Small intestine (tissue), 7 donors: ENCODE data around the gene ASPRV1. TPM values are rescaled to one million over a fixed set of nuclear protein-coding genes. Genes with fewer than 3 reads are reported as not detected.
"Not testable (repeated sequence)": the region's sequence is repeated elsewhere in the genome, so short reads cannot be mapped to it uniquely, and the experiment has no call there.

Experiments
- DNase-seq, 2 donors: peaks; one replicate each; pipeline versions ENCODE4 v3.0.0 to v3.0.0-alpha.2; 2013
- FAIRE-seq: peaks from 2 replicates; lab custom pipeline; 2012; peaks lifted over from hg19 to GRCh38; lab: Jason Lieb, UNC
- H3K27ac ChIP-seq, 3 donors: one replicate each; pipeline ENCODE4 v1.5.1; 2013; ENCODE audit warnings: low read length in 2 of 3, mild to moderate bottlenecking in 2 of 3, control low read depth in 1 of 3, inconsistent platforms in 1 of 3, low read depth in 1 of 3, moderate library complexity in 1 of 3
- H3K27me3 ChIP-seq, 3 donors: one replicate each; pipeline ENCODE4 v1.6.1; 2013; ENCODE audit warnings: low read length in 3 of 3, inconsistent platforms in 1 of 3; ENCODE audit not compliant: control insufficient read depth in 3 of 3, insufficient read depth in 3 of 3
- H3K36me3 ChIP-seq, 3 donors: one replicate each; pipeline ENCODE4 v1.6.1; 2013; ENCODE audit warnings: low read length in 3 of 3, inconsistent platforms in 1 of 3, low read depth in 1 of 3, mild to moderate bottlenecking in 1 of 3, moderate library complexity in 1 of 3; ENCODE audit not compliant: control insufficient read depth in 3 of 3, insufficient read depth in 2 of 3
- H3K4me1 ChIP-seq, 3 donors: one replicate each; pipeline ENCODE4 v1.6.1; 2013; ENCODE audit warnings: low read length in 2 of 3, inconsistent platforms in 1 of 3, low read depth in 1 of 3, mild to moderate bottlenecking in 1 of 3, moderate library complexity in 1 of 3; ENCODE audit not compliant: control insufficient read depth in 3 of 3, insufficient read depth in 2 of 3
- H3K4me3 ChIP-seq, 3 donors: one replicate each; pipeline ENCODE4 v1.5.1; 2013; ENCODE audit warnings: low read length in 3 of 3, control low read depth in 1 of 3, inconsistent platforms in 1 of 3, low read depth in 1 of 3, mild to moderate bottlenecking in 1 of 3, moderate library complexity in 1 of 3
- H3K9me3 ChIP-seq, 2 donors: one replicate each; pipeline ENCODE4 v1.6.1; 2013; ENCODE audit warnings: low read depth in 1 of 2, low read length in 1 of 2; ENCODE audit not compliant: control insufficient read depth in 2 of 2, insufficient read depth in 1 of 2
- WGBS, 3 donors: extraction: QIAGEN DNeasy Blood & Tissue Kit; methylation state at CpG; one replicate each; pipeline ENCODE4 v1.1.7; 2013; 5-methylcytosine and 5-hydroxymethylcytosine counted together
- polyA plus RNA-seq, 4 donors: library from polyadenylated mRNA; stranded (reverse) in 3 of 4; unstranded in 1 of 4; fragments of 200-250 nt in 3 of 4; fragments of 120-200 nt in 1 of 4; gene quantifications; one replicate each; pipeline versions ENCODE4 v1.2.1 to v1.2.3, GENCODE V29; 2013
- donor health status: healthy with polysubstance abuse.
- donor health status: control.
- donor health status: control.
- donor health status: Bipolar disorder and iron deficiency.
- donor health status: healthy.

Gene ASPRV1
- polyA plus RNA-seq, 4 donors = 1.3 to 3.5 (median 2.3) TPM

DNA sequence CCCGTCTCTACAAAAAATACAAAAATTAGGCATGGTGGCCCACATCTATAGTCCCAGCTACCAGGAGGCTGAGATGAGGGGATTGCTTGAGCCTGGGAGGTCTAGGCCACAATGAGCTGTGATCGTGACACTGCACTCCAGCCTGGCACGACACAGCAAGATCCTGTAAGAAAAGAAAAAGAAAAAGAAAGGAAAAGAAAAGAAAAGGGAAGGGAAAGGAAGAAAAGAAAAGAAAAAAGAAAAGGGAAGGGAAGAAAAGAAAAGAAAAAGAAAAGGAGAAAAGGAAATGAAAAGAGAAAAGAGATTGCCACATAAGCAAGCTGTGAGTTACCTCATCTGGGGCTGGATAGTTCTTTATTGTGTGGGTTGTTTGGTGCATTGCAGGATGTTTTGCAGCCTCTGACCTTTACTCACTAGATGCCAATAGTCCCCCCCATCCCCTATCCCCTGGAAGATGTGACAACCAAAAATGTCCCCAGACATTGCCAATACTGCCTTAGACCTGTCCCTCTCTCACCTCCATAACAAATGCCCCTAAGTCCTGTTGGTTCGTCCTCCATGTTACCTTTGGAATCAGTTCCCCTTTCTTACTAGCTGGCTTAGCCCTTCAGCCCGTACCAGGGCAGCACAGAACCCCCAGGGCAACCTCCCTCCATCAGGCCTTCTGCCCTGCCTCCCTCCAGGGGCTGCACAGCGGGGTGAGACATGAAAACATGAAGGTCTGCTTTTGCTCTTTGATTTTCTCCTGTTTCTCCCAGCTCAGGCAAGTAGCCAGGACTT lies 8.9 kb downstream of the ASPRV1 start:
- H3K4me1 ChIP-seq = no peaks in the 10 kb centered on the region
- no peaks in the 10 kb centered on the region for H3K36me3 ChIP-seq
- H3K27ac ChIP-seq = no peak overlapping the region
- H3K9me3 ChIP-seq = no peaks in the 10 kb centered on the region
- DNase-seq (no peak), FAIRE-seq (no peak)
- peaks cover 0 to 7% (median 0%) of the 10 kb centered on the region in 3 donors for H3K27me3 ChIP-seq
- H3K4me3 ChIP-seq = no peak overlapping the region
- 87 to 88% (median 87%) methylated on average over 6 of the region's 6 CpGs for WGBS, 3 donors

- H3K36me3 ChIP-seq, H3K4me3 ChIP-seq, H3K4me1 ChIP-seq, FAIRE-seq, H3K9me3 ChIP-seq, H3K27me3 ChIP-seq, DNase-seq, H3K27ac ChIP-seq: not testable (repeated sequence)
- 92 to 93% (median 93%) methylated on average over 3 of the region's 3 CpGs for WGBS, 3 donors
These were observed 10.8 kb downstream of the ASPRV1 start for GRCh38 chr2:69950671-69951070.

GRCh38 chr2:69950241-69950640 lies 11.2 kb downstream of the ASPRV1 start:
- Histone ChIP-seq H3K27me3 (peaks cover 0 to 7% (median 0%) of the 10 kb centered on the region in 3 donors), H3K4me3 (no peak overlapping the region), H3K4me1 (no peaks in the 10 kb centered on the region), H3K9me3 (no peaks in the 10 kb centered on the region), H3K36me3 (no peaks in the 10 kb centered on the region), H3K27ac (no peak overlapping the region)
- no peak for DNase-seq
- FAIRE-seq = no peak
- 80 to 85% (median 83%) methylated on average over 5 of the region's 5 CpGs for WGBS, 3 donors

GRCh38 chr2:69948963-69949645 lies 12.3 kb downstream of the ASPRV1 start:
- Histone ChIP-seq H3K4me1 (no peaks in the 10 kb centered on the region), H3K4me3 (peak overlapping the region in 1 of 3 donors; percentile 31), H3K9me3 (no peaks in the 10 kb centered on the region), H3K36me3 (peaks cover 0 to 3% (median 0%) of the 10 kb centered on the region in 3 donors), H3K27me3 (peaks cover 0 to 7% (median 0%) of the 10 kb centered on the region in 3 donors), H3K27ac (no peak overlapping the region)
- 63 to 74% (median 67%) methylated on average over 21 of the region's 21 CpGs for WGBS, 3 donors
- FAIRE-seq = no peak
- no peak for DNase-seq

DNA sequence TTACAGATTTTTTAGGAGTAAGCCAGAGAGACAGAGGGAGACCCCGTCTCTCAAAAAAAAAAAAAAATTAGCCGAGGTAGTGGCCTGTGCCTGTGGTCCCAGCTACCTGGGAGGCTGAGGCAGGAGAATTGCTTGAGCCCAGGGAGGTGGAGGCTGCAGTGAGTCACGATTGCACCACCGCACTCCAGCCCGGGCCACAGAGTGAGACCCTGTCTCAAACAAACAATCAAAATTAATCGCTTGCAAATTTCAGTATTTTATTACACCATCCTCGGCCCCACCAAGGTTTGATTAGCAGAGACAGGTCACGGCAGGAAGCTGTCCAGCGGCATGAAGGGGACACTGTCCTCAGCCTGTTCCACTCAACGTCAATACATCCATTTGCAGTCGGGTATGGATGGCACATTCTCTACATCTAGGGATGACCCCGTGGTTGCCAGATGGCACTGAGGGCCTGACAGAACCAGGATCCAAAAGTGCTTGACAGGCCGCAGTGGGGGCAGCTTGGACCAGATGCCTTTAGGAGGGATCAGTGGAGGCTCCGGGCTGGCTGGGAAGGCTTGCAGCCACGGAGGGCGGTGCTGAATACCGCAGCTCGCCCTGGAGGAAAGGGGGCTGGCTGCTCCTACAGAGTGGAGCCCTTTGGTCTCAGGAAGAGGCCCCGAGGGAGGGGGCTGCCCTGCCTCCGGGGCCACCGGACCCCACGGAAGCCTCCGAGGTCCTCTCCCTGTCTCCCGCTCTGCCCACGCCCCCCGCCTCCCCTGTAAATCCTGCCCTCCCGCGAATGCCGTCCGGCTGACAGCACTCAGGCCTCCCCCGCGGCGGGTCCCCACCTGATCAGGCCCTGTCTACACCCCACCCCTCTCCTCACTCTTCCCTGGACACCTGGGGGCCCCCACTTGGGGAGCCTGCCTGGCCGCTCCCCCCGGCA lies 13.1 kb downstream of the ASPRV1 start:
- no peak overlapping the region for H3K27ac ChIP-seq
- WGBS, 3 donors = 54 to 74% (median 63%) methylated on average over 28 to 35 of the region's 35 CpGs
- no peaks in the 10 kb centered on the region for H3K9me3 ChIP-seq
- FAIRE-seq = no peak
- peaks cover under 1 to 7% (median 2%) of the 10 kb centered on the region in 3 donors for H3K36me3 ChIP-seq
- DNase-seq = no peak
- peaks cover 0 to 7% (median 0%) of the 10 kb centered on the region in 3 donors for H3K27me3 ChIP-seq
- no peaks in the 10 kb centered on the region for H3K4me1 ChIP-seq
- H3K4me3 ChIP-seq = peak overlapping the region in 1 of 3 donors; percentile 31

DNA sequence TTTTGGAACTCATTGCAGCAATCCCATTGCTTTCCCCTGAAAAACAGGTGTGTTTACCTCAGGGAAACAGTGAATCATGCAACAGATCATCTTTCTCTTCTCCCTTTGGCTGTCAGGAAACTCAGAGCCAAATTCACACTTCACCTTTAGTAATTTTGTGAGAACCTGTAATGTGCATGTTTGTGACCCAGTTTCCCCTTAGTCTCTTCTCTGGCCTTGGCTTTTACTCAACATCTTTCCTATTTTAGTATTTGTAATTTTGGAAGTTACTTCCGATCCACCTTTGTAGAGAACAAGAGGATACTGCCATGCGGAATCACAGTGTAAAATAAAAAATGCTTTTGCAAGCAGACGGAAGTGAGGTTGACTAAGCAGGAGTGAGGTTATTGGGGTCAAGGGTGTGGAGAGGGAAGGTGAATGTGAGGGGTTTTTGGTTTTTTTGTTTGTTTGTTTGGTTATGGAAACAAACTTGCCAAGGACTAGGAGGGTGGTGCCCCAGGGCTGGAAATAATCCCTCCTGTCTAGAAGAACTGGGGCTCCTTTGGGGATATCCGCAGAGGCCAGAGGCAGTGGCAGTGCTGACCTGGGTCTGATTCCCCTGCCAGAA lies 14.0 kb downstream of the ASPRV1 start:
- no peaks in the 10 kb centered on the region for H3K4me1 ChIP-seq
- no peak for DNase-seq
- no peaks in the 10 kb centered on the region for H3K9me3 ChIP-seq
- no peak overlapping the region for H3K27ac ChIP-seq
- WGBS, 3 donors = 86 to 94% (median 92%) methylated on average over 4 of the region's 4 CpGs
- no peak overlapping the region for H3K4me3 ChIP-seq
- FAIRE-seq = no peak
- peaks cover 6 to 12% (median 6%) of the 10 kb centered on the region in 3 donors for H3K36me3 ChIP-seq
- peaks cover 0 to 7% (median 0%) of the 10 kb centered on the region in 3 donors for H3K27me3 ChIP-seq

- DNase-seq = peak in 1 of 2 donors; percentile 51
These were observed 14.8 kb downstream of the ASPRV1 start for GRCh38 chr2:69946351-69947324.

More at GRCh38 chr2:69946351-69947324, 14.8 kb downstream of the ASPRV1 start:
- FAIRE-seq = no peak
- Histone ChIP-seq H3K9me3 (no peaks in the 10 kb centered on the region), H3K36me3 (peaks cover 6 to 12% (median 9%) of the 10 kb centered on the region in 3 donors), H3K4me3 (no peak overlapping the region), H3K27ac (peak overlapping the region in 1 of 3 donors; percentile 35), H3K4me1 (no peaks in the 10 kb centered on the region), H3K27me3 (peaks cover 0 to 7% (median 0%) of the 10 kb centered on the region in 3 donors)
- WGBS, 3 donors = 62 to 79% (median 68%) methylated on average over 13 of the region's 13 CpGs
